Measurements from ENCODE around the gene KCNH3. TPM values are rescaled to one million over a fixed set of nuclear protein-coding genes. Genes with fewer than 3 reads are reported as not detected.

The KCNH3 gene
- total and polyA plus RNA-seq, 2 donors (not counting 3 experiments of a cell fraction or from before 2014, with no cell fraction given): 0.13 to 0.14 TPM

- Histone ChIP-seq H4K20me1 (replicated peaks; ENCODE audit: control insufficient read depth, extremely low read depth, insufficient read depth, low read length) (no peaks in the 10 kb centered on the region), H3K9me1 (replicated peaks; ENCODE audit: control insufficient read depth, extremely low read depth, insufficient read depth, low read length) (no peaks in the 10 kb centered on the region), H3K79me2 (ENCODE audit: control insufficient read depth, insufficient read depth, low read length) (peaks cover 6% of the 10 kb centered on the region), H3K4me3 (replicated peaks in 1 of 3; ENCODE audit: insufficient read depth in 1 of 3, low read depth in 1 of 3, low read length in 3 of 3) (no peak overlapping the region), H3K9ac (replicated peaks; ENCODE audit: extremely low read depth, insufficient read depth, low read length) (no peak overlapping the region), H3K27me3 (ENCODE audit: control insufficient read depth in 2 of 2, insufficient read depth in 2 of 2, low read length in 2 of 2) (no peaks in the 10 kb centered on the region), H3K4me2 (ENCODE audit: insufficient read depth, low read length) (no peak overlapping the region), H3K36me3 (ENCODE audit: control insufficient read depth in 2 of 2, extremely low read depth in 1 of 2, insufficient read depth in 2 of 2, low read length in 2 of 2) (peaks cover 2 to 9% of the 10 kb centered on the region in 2 experiments), H2AFZ (ENCODE audit: low read depth, low read length) (no peak overlapping the region), H3K27ac (ENCODE audit: insufficient read depth, low read depth, low read length) (no peak overlapping the region), H3K4me1 (ENCODE audit: control insufficient read depth, extremely low read depth, insufficient read depth, low read length) (peaks cover 38% of the 10 kb centered on the region), H3K9me3 (replicated peaks; ENCODE audit: control insufficient read depth, insufficient read depth, low read length) (no peaks in the 10 kb centered on the region)
- POLR2A ChIA-PET: interaction anchor here (1.0 to 2.1 kb wide), 2 partner anchors 9 to 145 kb away, joined by 3 to 10 read pairs; partner anchors contain the start of gene SPATS2
- DNase-seq (ENCODE audit: low read depth, low spot score) (no peak), FAIRE-seq (no peak)
- CTCF ChIA-PET: interaction anchor here (0.9 to 11.1 kb wide), 11 partner anchors 8 to 182 kb away, joined by 3 to 679 read pairs (median 18); partner anchors contain the start of gene SPATS2
- dilution Hi-C loops (cut with MboI; ENCODE audit: extremely low pct_ligation_motif_present, low sequenced_read_pairs) (loop anchor here (25.0 kb wide), 1 partner anchor 150 kb away; the partner anchor contains the start of gene SPATS2), intact Hi-C loops (cut with micrococcal nuclease) (loop anchor here (10.0 kb wide), 1 partner anchor 228 kb away; no protein-coding TSS in a partner anchor)
- BruUV-seq (replicated peaks): no TSS peak
- TF ChIP-seq JUN (IDR thresholded peaks at IDR 0.05; ENCODE audit: borderline replicate concordance, insufficient read depth, insufficient read length, low read depth): no peak
- TF ChIP-seq POLR2A (IDR thresholded peaks at IDR 0.05; ENCODE audit: low read depth, low read length): no peak
- TF ChIP-seq MYC (IDR thresholded peaks at IDR 0.05; ENCODE audit: low read depth, low read length): no peak
- TF ChIP-seq FOS (IDR thresholded peaks at IDR 0.05; ENCODE audit: borderline replicate concordance, insufficient read depth, low read length): no peak
- TF ChIP-seq EZH2 (IDR thresholded peaks at IDR 0.05; ENCODE audit: borderline replicate concordance, low read depth, low read length, severe bottlenecking): no peak
- TF ChIP-seq CTCF (IDR thresholded peaks at IDR 0.05; ENCODE audit: extremely low read depth in 1 of 2, insufficient read depth in 1 of 2, low read depth in 1 of 2, low read length in 2 of 2): no peak
- TF ChIP-seq MAX (IDR thresholded peaks at IDR 0.05; ENCODE audit: insufficient read depth, insufficient read length): no peak
- TF ChIP-seq GATA2 (IDR thresholded peaks at IDR 0.05; ENCODE audit: insufficient read depth, insufficient read length, low read depth, low read length): no peak
- no peak for TF ChIP-seq POLR2AphosphoS5 (IDR thresholded peaks at IDR 0.05; ENCODE audit: insufficient read depth, low read depth, low read length)
These were observed 26.3 kb upstream of the KCNH3 start for GRCh38 chr12:49512546-49512945.

Measured in endothelial cell of umbilical vein (primary cell).